Neuronal stem cell (in vitro differentiated cells): ENCODE measurements around the gene RICTOR.
A peak's percentile ranks its signal among the peaks of the same experiment; 100 is the strongest.

Experiments
- DNase-seq: peaks from one replicate; pipeline ENCODE4 v3.0.0-alpha.2; 2013; ENCODE audit warnings: low spot score
- H2AFZ ChIP-seq: one replicate; pipeline ENCODE4 v1.6.1; 2013; ENCODE audit warnings: mild to moderate bottlenecking, low read length, inconsistent platforms
- H2AK5ac ChIP-seq: 2 replicates; pipeline ENCODE4 v1.6.1; 2013; ENCODE audit warnings: low read depth, mild to moderate bottlenecking, inconsistent platforms, low read length, moderate library complexity, mixed read lengths
- H2BK120ac ChIP-seq: 2 replicates; pipeline ENCODE4 v1.6.1; 2013; ENCODE audit warnings: low read depth, mild to moderate bottlenecking, inconsistent platforms, low read length, moderate library complexity, mixed read lengths
- H2BK12ac ChIP-seq: one replicate; pipeline ENCODE4 v1.6.1; 2013; ENCODE audit warnings: low read length, inconsistent platforms
- H2BK15ac ChIP-seq: 2 replicates; pipeline ENCODE4 v1.6.1; 2013; ENCODE audit warnings: mild to moderate bottlenecking, low read length, inconsistent platforms, mixed read lengths
- H2BK5ac ChIP-seq: one replicate; pipeline ENCODE4 v1.6.1; 2013; ENCODE audit warnings: inconsistent platforms, mild to moderate bottlenecking, low read length, moderate library complexity
- H3K14ac ChIP-seq: one replicate; pipeline ENCODE4 v1.6.1; 2013; ENCODE audit warnings: low read length, inconsistent platforms
- H3K18ac ChIP-seq: 2 replicates; pipeline ENCODE4 v1.6.1; 2013; ENCODE audit warnings: low read length, inconsistent platforms
- H3K23ac ChIP-seq: 2 replicates; pipeline ENCODE4 v1.6.1; 2013; ENCODE audit warnings: low read depth, mild to moderate bottlenecking, mixed read lengths, low read length, inconsistent platforms; ENCODE audit not compliant: poor library complexity
- H3K27ac ChIP-seq: replicated peaks from 3 replicates; pipeline ENCODE4 v1.5.1; 2013; ENCODE audit warnings: low read length, inconsistent platforms
- H3K27me3 ChIP-seq, 3 experiments: 2 replicates each; pipeline ENCODE4 v1.6.1; 2013; ENCODE audit warnings: low read length in 3 of 3, mild to moderate bottlenecking in 2 of 3, inconsistent platforms in 1 of 3, low read depth in 1 of 3, mixed read lengths in 1 of 3, moderate library complexity in 1 of 3; ENCODE audit not compliant: control insufficient read depth in 3 of 3, insufficient read depth in 3 of 3
- H3K36me3 ChIP-seq, 2 donors: replicated peaks in 1 of 2; 2 replicates each; pipeline ENCODE4 v1.6.1; 2013; ENCODE audit warnings: low read length in 2 of 2; ENCODE audit not compliant: control insufficient read depth in 2 of 2, insufficient read depth in 2 of 2
- H3K4ac ChIP-seq: 2 replicates; pipeline ENCODE4 v1.6.1; 2013; ENCODE audit warnings: inconsistent platforms, mild to moderate bottlenecking, low read length, moderate library complexity
- H3K4me1 ChIP-seq, 2 donors: 1 replicate in 1 of 2; 2 replicates in 1 of 2; pipeline ENCODE4 v1.6.1; 2013; ENCODE audit warnings: low read length in 2 of 2, low read depth in 1 of 2; ENCODE audit not compliant: control insufficient read depth in 2 of 2, insufficient read depth in 1 of 2
- H3K4me2 ChIP-seq: one replicate; pipeline ENCODE4 v1.6.1; 2013; ENCODE audit warnings: mild to moderate bottlenecking, low read length, inconsistent platforms; ENCODE audit not compliant: insufficient read depth, poor library complexity, severe bottlenecking
- H3K4me3 ChIP-seq, 2 donors: 2 replicates each; pipeline ENCODE4 v1.5.1; 2013; ENCODE audit warnings: low read length in 2 of 2, mild to moderate bottlenecking in 2 of 2, inconsistent platforms in 1 of 2, moderate library complexity in 1 of 2
- H3K79me1 ChIP-seq: one replicate; pipeline ENCODE4 v1.6.1; 2013; ENCODE audit warnings: low read depth, mild to moderate bottlenecking, inconsistent platforms, low read length, moderate library complexity
- H3K9ac ChIP-seq: one replicate; pipeline ENCODE4 v1.6.1; 2013; ENCODE audit warnings: mild to moderate bottlenecking, low read depth, low read length, inconsistent platforms; ENCODE audit not compliant: poor library complexity
- H3K9me3 ChIP-seq, 2 donors: replicated peaks in 1 of 2; 2 replicates each; pipeline versions ENCODE3 to v1.6.1; 2013; ENCODE audit warnings: low read length in 2 of 2, mild to moderate bottlenecking in 2 of 2, inconsistent platforms in 1 of 2, low read depth in 1 of 2, mixed read lengths in 1 of 2, moderate library complexity in 1 of 2; ENCODE audit not compliant: control insufficient read depth in 2 of 2, insufficient read depth in 1 of 2
- H4K8ac ChIP-seq: one replicate; pipeline ENCODE4 v1.6.1; 2013; ENCODE audit warnings: low read depth, mild to moderate bottlenecking, inconsistent platforms, low read length, moderate library complexity
- H4K91ac ChIP-seq: one replicate; pipeline ENCODE4 v1.6.1; 2013; ENCODE audit warnings: low read length, low read depth, mild to moderate bottlenecking, inconsistent platforms; ENCODE audit not compliant: poor library complexity
- WGBS, 2 donors: extraction: QIAGEN DNeasy Blood & Tissue Kit; methylation state at CpG; one replicate each; pipeline ENCODE4 v1.1.7; 2013; ENCODE audit warnings: missing lambda C conversion rate in 2 of 2, mixed read lengths in 1 of 2; ENCODE audit not compliant: insufficient read length in 2 of 2, insufficient replicate concordance in 1 of 2; ENCODE audit errors: extremely low coverage in 2 of 2; 5-methylcytosine and 5-hydroxymethylcytosine counted together

The RICTOR gene

DNA sequence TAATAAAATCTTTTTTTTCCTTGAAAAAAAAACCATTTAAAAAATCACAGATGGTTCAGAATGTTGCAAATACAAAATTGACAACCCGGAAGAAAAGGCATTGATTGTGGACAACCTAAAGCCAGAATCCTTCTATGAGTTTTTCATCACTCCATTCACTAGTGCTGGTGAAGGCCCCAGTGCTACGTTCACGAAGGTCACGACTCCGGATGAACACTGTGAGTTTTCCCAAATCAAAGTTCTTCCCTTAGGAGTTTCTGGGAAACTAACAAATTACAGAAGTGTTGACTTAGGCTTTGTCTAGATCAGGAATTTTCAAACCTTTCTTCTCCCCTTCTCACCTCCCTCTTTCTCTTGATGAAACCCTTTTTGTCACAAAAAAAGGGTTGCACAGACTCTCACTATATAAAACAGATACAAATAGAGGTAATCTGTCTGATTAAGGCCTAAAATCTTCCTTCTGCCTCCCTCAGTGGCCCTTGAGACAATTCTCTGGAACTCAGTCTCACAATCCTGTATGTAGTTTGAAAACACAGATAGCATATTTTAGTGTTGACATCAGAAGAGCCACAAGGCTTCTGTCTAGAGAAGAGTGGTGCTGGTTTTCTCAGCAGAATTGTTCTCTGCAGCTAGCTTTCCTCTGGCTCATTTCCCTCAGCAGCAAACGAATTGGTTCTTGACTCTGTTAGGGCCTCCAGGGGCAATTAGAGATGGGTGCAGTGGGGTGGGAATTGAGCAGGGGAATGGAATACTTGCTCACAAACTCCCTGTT is 148.9 kb downstream of the RICTOR start:
- Histone ChIP-seq H3K27me3 (no peaks in the 10 kb centered on the region), H2BK12ac (no peak overlapping the region), H3K23ac (no peak overlapping the region), H2AFZ (no peak overlapping the region), H3K27ac (no peak overlapping the region), H2AK5ac (no peak overlapping the region), H4K91ac (no peak overlapping the region), H3K4ac (no peak overlapping the region), H4K8ac (no peak overlapping the region), H3K14ac (no peak overlapping the region), H3K18ac (no peak overlapping the region), H2BK120ac (no peak overlapping the region), H2BK5ac (no peak overlapping the region), H3K4me2 (no peak overlapping the region), H3K79me1 (no peaks in the 10 kb centered on the region), H3K9me3 (no peaks in the 10 kb centered on the region), H3K4me1 (no peaks in the 10 kb centered on the region), H3K4me3 (no peak overlapping the region), H3K36me3 (no peaks in the 10 kb centered on the region), H2BK15ac (no peak overlapping the region), H3K9ac (no peak overlapping the region)
- no CpG with 5 or more reads among the region's 6 CpGs for WGBS, 2 donors
- DNase-seq = no peak

- Histone ChIP-seq H3K9ac (no peak overlapping the region), H2BK12ac (no peak overlapping the region), H2BK5ac (no peak overlapping the region), H3K9me3 (no peaks in the 10 kb centered on the region), H3K4ac (no peak overlapping the region), H3K18ac (no peak overlapping the region), H2AFZ (no peak overlapping the region), H3K36me3 (no peaks in the 10 kb centered on the region), H4K91ac (no peak overlapping the region), H4K8ac (no peak overlapping the region), H3K23ac (no peak overlapping the region), H3K79me1 (no peaks in the 10 kb centered on the region), H2BK120ac (no peak overlapping the region), H3K4me2 (no peak overlapping the region), H2BK15ac (no peak overlapping the region), H3K27me3 (no peaks in the 10 kb centered on the region), H3K4me3 (no peak overlapping the region), H3K14ac (no peak overlapping the region), H3K4me1 (no peaks in the 10 kb centered on the region), H3K27ac (no peak overlapping the region), H2AK5ac (no peak overlapping the region)
- DNase-seq = no peak
- no CpG with 5 or more reads among the region's 3 CpGs for WGBS, 2 donors
Measured at GRCh38 chr5:38923661-38924451, 150.3 kb downstream of the RICTOR start.

DNA sequence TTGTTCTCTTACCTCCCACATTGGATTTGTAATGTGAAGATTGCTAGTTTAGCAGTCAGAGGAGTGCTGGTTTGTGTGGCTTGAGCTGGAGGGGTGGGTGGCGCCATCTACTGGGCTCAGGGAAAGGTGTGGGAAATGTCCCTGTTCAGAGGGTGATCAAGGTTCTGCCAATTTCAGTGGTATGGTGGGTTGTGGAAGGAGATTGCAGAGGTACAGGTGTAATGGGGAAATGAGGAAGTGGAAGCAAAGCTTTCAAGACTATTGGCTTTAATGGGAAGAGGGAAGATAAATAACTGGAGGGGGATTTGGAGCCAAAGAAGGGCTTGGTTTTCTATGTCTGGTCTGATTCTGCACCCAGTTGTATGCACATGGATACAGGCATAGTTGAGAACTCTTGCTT is 152.0 kb downstream of the RICTOR start:
- Histone ChIP-seq H3K4me2 (no peak overlapping the region), H2BK12ac (no peak overlapping the region), H3K4me1 (no peaks in the 10 kb centered on the region), H3K9me3 (no peaks in the 10 kb centered on the region), H3K23ac (no peak overlapping the region), H4K91ac (no peak overlapping the region), H3K14ac (no peak overlapping the region), H3K27me3 (no peaks in the 10 kb centered on the region), H4K8ac (no peak overlapping the region), H2BK15ac (no peak overlapping the region), H3K79me1 (no peaks in the 10 kb centered on the region), H3K36me3 (no peaks in the 10 kb centered on the region), H3K9ac (no peak overlapping the region), H3K4me3 (no peak overlapping the region), H2BK5ac (no peak overlapping the region), H3K18ac (no peak overlapping the region), H2AFZ (no peak overlapping the region), H3K27ac (no peak overlapping the region), H3K4ac (no peak overlapping the region), H2AK5ac (no peak overlapping the region), H2BK120ac (no peak overlapping the region)
- DNase-seq = peak; percentile 26
- WGBS, 2 donors = no CpG with 5 or more reads among the region's 1 CpG

- Histone ChIP-seq H4K8ac (no peak overlapping the region), H3K23ac (no peak overlapping the region), H3K4me1 (no peaks in the 10 kb centered on the region), H3K18ac (no peak overlapping the region), H3K4me3 (no peak overlapping the region), H3K79me1 (no peaks in the 10 kb centered on the region), H3K4ac (no peak overlapping the region), H3K27me3 (no peaks in the 10 kb centered on the region), H3K14ac (no peak overlapping the region), H3K4me2 (no peak overlapping the region), H4K91ac (no peak overlapping the region), H3K9me3 (no peaks in the 10 kb centered on the region), H2BK120ac (no peak overlapping the region), H2BK12ac (no peak overlapping the region), H3K36me3 (no peaks in the 10 kb centered on the region), H3K27ac (no peak overlapping the region), H2AK5ac (no peak overlapping the region), H2AFZ (no peak overlapping the region), H2BK15ac (no peak overlapping the region), H3K9ac (no peak overlapping the region), H2BK5ac (no peak overlapping the region)
- WGBS, 2 donors = no CpG with 5 or more reads among the region's 1 CpG
- DNase-seq = peak; percentile 17
Measured at GRCh38 chr5:38921174-38921573, 153.0 kb downstream of the RICTOR start.
